Endothelial cell of umbilical vein (primary cell): Measurements from ENCODE around the gene PTOV1. TPM values are rescaled to one million over a fixed set of nuclear protein-coding genes. Genes with fewer than 3 reads are reported as not detected.

ENCODE experiments used
- BruUV-seq: library from RNA; stranded (reverse); fragments of 400-500 nt; replicated peaks from 2 replicates; lab custom pipeline; 2021; lab: Mats Ljungman, UMichigan
- CTCF ChIA-PET: fragments of 300-600, 350-600 bp; sonication (Branson Sonifier 250); formaldehyde crosslinking; loops from one replicate; lab custom pipeline; 2021; ENCODE audit warnings: antibody characterized with exemption, inconsistent platforms; lab: Charles Lee
- POLR2A ChIA-PET: fragments of 300-600, 350-600 bp; sonication (Branson Sonifier 250); formaldehyde crosslinking; loops from one replicate; lab custom pipeline; 2021; ENCODE audit warnings: antibody characterized with exemption, inconsistent platforms; lab: Charles Lee
- DNase-seq: peaks from one replicate; pipeline ENCODE4 v3.0.0-alpha.2; 2011; ENCODE audit warnings: low read depth, low spot score
- FAIRE-seq: peaks from 2 replicates; lab custom pipeline; 2011; peaks lifted over from hg19 to GRCh38; lab: Jason Lieb, UNC
- H2AFZ ChIP-seq: 2 replicates; pipeline ENCODE4 v1.6.0; 2012; ENCODE audit warnings: low read depth, low read length, control low read depth, inconsistent platforms
- H3K27ac ChIP-seq: 2 replicates; pipeline ENCODE4 v1.5.1; 2011; ENCODE audit warnings: low read depth, mild to moderate bottlenecking, control low read depth, low read length, moderate library complexity; ENCODE audit not compliant: insufficient read depth
- H3K27me3 ChIP-seq, 2 experiments: 2 replicates each; pipeline versions ENCODE4 v1.6.0 to v1.6.1; 2011; ENCODE audit warnings: low read length in 2 of 2, mixed read lengths in 1 of 2; ENCODE audit not compliant: control insufficient read depth in 2 of 2, insufficient read depth in 2 of 2
- H3K36me3 ChIP-seq, 2 experiments: 2 replicates in 1 of 2; 3 replicates in 1 of 2; pipeline ENCODE4 v1.5.1; 2011; ENCODE audit warnings: low read length in 2 of 2, mild to moderate bottlenecking in 1 of 2, moderate library complexity in 1 of 2; ENCODE audit not compliant: control insufficient read depth in 2 of 2, insufficient read depth in 2 of 2; ENCODE audit errors: extremely low read depth in 1 of 2
- H3K4me1 ChIP-seq: 3 replicates; pipeline ENCODE4 v1.5.1; 2011; ENCODE audit warnings: mild to moderate bottlenecking, low read length; ENCODE audit not compliant: control insufficient read depth, insufficient read depth; ENCODE audit errors: extremely low read depth
- H3K4me2 ChIP-seq: 2 replicates; pipeline ENCODE4 v1.6.1; 2011; ENCODE audit warnings: low read length, control low read depth, mixed read lengths; ENCODE audit not compliant: insufficient read depth
- H3K4me3 ChIP-seq, 3 experiments: fragments of 200-600 bp in 1 of 3; sonication (generic), shearing (Covaris generic) in 1 of 3; replicated peaks in 1 of 3; 2 replicates each; pipeline ENCODE4 v1.5.1; 2011 to 2016; ENCODE audit warnings: control low read depth in 3 of 3, low read length in 3 of 3, mild to moderate bottlenecking in 2 of 3, inconsistent platforms in 1 of 3, low read depth in 1 of 3, moderate library complexity in 1 of 3; ENCODE audit not compliant: insufficient read depth in 1 of 3
- H3K79me2 ChIP-seq: 2 replicates; pipeline ENCODE4 v1.6.0; 2012; ENCODE audit warnings: low read length, inconsistent platforms; ENCODE audit not compliant: control insufficient read depth, insufficient read depth
- H3K9ac ChIP-seq: replicated peaks from 2 replicates; pipeline ENCODE3; 2011; ENCODE audit warnings: low read length, control low read depth; ENCODE audit not compliant: insufficient read depth; ENCODE audit errors: extremely low read depth
- H3K9me1 ChIP-seq: replicated peaks from 3 replicates; pipeline ENCODE4 v1.6.0; 2011; ENCODE audit warnings: mild to moderate bottlenecking, low read length; ENCODE audit not compliant: control insufficient read depth, insufficient read depth; ENCODE audit errors: extremely low read depth
- H3K9me3 ChIP-seq: replicated peaks from 2 replicates; pipeline ENCODE4 v1.5.1; 2012; ENCODE audit warnings: low read length, inconsistent platforms; ENCODE audit not compliant: control insufficient read depth, insufficient read depth
- H4K20me1 ChIP-seq: replicated peaks from 2 replicates; pipeline ENCODE3; 2011; ENCODE audit warnings: mild to moderate bottlenecking, low read length; ENCODE audit not compliant: control insufficient read depth, insufficient read depth; ENCODE audit errors: extremely low read depth
- EZH2 ChIP-seq: IDR thresholded peaks from 2 replicates; pipeline ENCODE4 v1.6.1; 2012; ENCODE audit warnings: borderline replicate concordance, low read depth, mild to moderate bottlenecking, moderate library complexity, low read length, inconsistent platforms; ENCODE audit not compliant: severe bottlenecking
- FOS ChIP-seq: IDR thresholded peaks from 2 replicates; pipeline ENCODE4 v1.6.1; 2011; ENCODE audit warnings: mild to moderate bottlenecking, low read length, moderate library complexity, borderline replicate concordance; ENCODE audit not compliant: insufficient read depth
- GATA2 ChIP-seq: IDR thresholded peaks from 2 replicates; pipeline ENCODE4 v1.7.0; 2011; ENCODE audit warnings: low read depth, mild to moderate bottlenecking, moderate library complexity, mixed read lengths, low read length; ENCODE audit not compliant: insufficient read length, insufficient read depth
- JUN ChIP-seq: IDR thresholded peaks from 2 replicates; pipeline ENCODE4 v1.6.1; 2011; ENCODE audit warnings: borderline replicate concordance, low read depth; ENCODE audit not compliant: insufficient read length, insufficient read depth
- MYC ChIP-seq: IDR thresholded peaks from one replicate; pipeline ENCODE4 v1.6.1; 2011; ENCODE audit warnings: mild to moderate bottlenecking, low read depth, low read length
- POLR2A ChIP-seq: IDR thresholded peaks from 2 replicates; pipeline ENCODE4 v1.6.1; 2012; ENCODE audit warnings: low read depth, mild to moderate bottlenecking, control low read depth, low read length
- POLR2AphosphoS5 ChIP-seq: IDR thresholded peaks from 2 replicates; pipeline ENCODE4 v1.6.1; 2012; ENCODE audit warnings: low read depth, mild to moderate bottlenecking, control low read depth, low read length, moderate library complexity; ENCODE audit not compliant: insufficient read depth
- dilution Hi-C: fragments of 300-500 bp; cut with MboI; formaldehyde crosslinking; loops from one replicate; pipeline ENCODE4 v1.15.0; 2019; ENCODE audit warnings: low sequenced_read_pairs; ENCODE audit not compliant: extremely low pct_ligation_motif_present
- intact Hi-C: fragments of 100-400 bp; cut with micrococcal nuclease; formaldehyde crosslinking; loops from one replicate; pipeline ENCODE4 v1.10.0; 2022
- polyA plus RNA-seq, 4 experiments: library from polyadenylated mRNA; depleted of rRNA in 3 of 4; stranded (reverse) in 3 of 4; unstranded in 1 of 4; fragments of >200 nt; gene quantifications; 2 replicates each; pipeline versions ENCODE4 v1.2.1 to v1.2.3, GENCODE V29; 2011 to 2012; ENCODE audit warnings: missing spikeins in 1 of 4
- total RNA-seq: library from RNA; stranded (reverse); gene quantifications from 2 replicates; pipeline ENCODE4 v1.2.3, GENCODE V29; 2021
- TF ChIP-seq, protein P1 (sequence below), 2 donors: IDR thresholded peaks; 1 replicate in 1 of 2; 2 replicates in 1 of 2; pipeline ENCODE4 v1.5.1; 2011; ENCODE audit warnings: low read length in 2 of 2, mild to moderate bottlenecking in 2 of 2, moderate library complexity in 2 of 2, control low read depth in 1 of 2, inconsistent platforms in 1 of 2, low read depth in 1 of 2; ENCODE audit not compliant: insufficient read depth in 1 of 2; ENCODE audit errors: extremely low read depth in 1 of 2
- TF ChIP-seq, protein P2 (sequence below): IDR thresholded peaks from 2 replicates; pipeline ENCODE4 v1.6.1; 2011; ENCODE audit not compliant: insufficient read depth, insufficient read length

PTOV1 gene
- total and polyA plus RNA-seq, 2 donors (not counting 3 experiments of a cell fraction or from before 2014, with no cell fraction given) = 116 to 184 TPM

DNA sequence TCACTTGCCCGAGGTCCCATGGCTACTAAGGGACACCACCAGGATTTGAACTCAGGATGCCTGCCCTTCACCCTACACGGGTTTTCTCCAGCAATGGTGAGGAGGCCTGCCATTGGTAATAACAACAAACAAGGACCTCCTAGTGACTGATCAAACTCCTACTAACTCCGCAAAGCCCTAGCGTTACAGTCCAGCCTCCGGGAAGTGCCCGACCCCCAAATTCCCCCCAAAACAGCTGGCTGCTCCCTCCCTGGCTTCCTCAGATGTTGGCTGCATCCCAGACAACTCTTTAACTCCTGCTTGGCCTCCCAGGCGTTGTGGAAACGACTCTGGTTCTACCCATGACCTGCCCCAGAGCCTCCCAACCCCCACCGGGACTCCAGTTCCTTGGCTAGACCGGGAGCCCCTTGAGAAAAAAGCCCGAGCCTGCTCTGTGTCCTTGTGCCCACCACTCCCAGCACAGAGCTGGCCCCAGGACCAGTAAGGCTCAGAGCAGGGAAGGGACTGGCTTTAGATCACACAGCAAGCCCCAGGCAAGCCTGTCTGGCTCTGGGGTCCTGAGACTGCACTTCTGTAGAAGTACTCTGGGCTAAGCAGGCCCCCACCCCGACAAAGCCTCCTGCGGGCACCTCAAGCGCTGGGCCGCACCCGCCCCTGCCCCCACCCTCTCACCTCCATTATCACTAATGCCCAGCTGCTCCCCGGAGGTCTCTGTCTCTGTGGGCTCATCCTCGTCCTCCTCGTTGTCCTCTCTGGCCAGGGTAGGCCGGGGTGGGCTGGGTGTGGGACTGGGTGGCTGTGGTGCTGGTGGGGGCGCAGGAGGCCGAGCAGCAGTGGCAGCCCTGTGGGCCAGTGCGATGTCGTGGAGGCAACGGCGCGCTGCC lies 21.5 kb downstream of the PTOV1 start:
- Histone ChIP-seq H4K20me1 (no peaks in the 10 kb centered on the region), H3K27me3 (no peaks in the 10 kb centered on the region), H3K4me1 (peaks cover 21% of the 10 kb centered on the region), H3K4me2 (no peak overlapping the region), H3K9me3 (no peaks in the 10 kb centered on the region), H3K36me3 (peaks cover 0 to 9% of the 10 kb centered on the region in 2 experiments), H2AFZ (no peak overlapping the region), H3K9ac (no peak overlapping the region), H3K4me3 (no peak overlapping the region), H3K27ac (no peak overlapping the region), H3K79me2 (peaks cover 18% of the 10 kb centered on the region), H3K9me1 (no peaks in the 10 kb centered on the region)
- dilution Hi-C loops = no loop called here
- DNase-seq (no peak), FAIRE-seq (no peak)
- ChIA-PET POLR2A (no interaction called here), CTCF (no interaction called here)
- no TSS peak for BruUV-seq
- TF ChIP-seq MYC = no peak
- no peak for TF ChIP-seq POLR2A
- TF ChIP-seq, protein P1, sequence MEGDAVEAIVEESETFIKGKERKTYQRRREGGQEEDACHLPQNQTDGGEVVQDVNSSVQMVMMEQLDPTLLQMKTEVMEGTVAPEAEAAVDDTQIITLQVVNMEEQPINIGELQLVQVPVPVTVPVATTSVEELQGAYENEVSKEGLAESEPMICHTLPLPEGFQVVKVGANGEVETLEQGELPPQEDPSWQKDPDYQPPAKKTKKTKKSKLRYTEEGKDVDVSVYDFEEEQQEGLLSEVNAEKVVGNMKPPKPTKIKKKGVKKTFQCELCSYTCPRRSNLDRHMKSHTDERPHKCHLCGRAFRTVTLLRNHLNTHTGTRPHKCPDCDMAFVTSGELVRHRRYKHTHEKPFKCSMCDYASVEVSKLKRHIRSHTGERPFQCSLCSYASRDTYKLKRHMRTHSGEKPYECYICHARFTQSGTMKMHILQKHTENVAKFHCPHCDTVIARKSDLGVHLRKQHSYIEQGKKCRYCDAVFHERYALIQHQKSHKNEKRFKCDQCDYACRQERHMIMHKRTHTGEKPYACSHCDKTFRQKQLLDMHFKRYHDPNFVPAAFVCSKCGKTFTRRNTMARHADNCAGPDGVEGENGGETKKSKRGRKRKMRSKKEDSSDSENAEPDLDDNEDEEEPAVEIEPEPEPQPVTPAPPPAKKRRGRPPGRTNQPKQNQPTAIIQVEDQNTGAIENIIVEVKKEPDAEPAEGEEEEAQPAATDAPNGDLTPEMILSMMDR (IDR thresholded peaks at IDR 0.05; ENCODE audit: extremely low read depth in 1 of 2, insufficient read depth in 1 of 2, low read depth in 1 of 2, low read length in 2 of 2) = no peak
- no peak for TF ChIP-seq GATA2
- no peak for TF ChIP-seq FOS
- TF ChIP-seq EZH2 = no peak
- no peak for TF ChIP-seq POLR2AphosphoS5
- TF ChIP-seq, protein P2, sequence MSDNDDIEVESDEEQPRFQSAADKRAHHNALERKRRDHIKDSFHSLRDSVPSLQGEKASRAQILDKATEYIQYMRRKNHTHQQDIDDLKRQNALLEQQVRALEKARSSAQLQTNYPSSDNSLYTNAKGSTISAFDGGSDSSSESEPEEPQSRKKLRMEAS = no peak
- TF ChIP-seq JUN = no peak
- intact Hi-C loops = no loop called here
